HG03103 (cell line): ENCODE results near the gene HOXB7.

Experiments
- ATAC-seq: cut with Tn5 transposase; IDR thresholded peaks from one replicate; pipeline ENCODE4 v1.9.1; 2021; ENCODE audit warnings: low read depth; ENCODE audit not compliant: unreplicated experiment

Gene HOXB7

DNA sequence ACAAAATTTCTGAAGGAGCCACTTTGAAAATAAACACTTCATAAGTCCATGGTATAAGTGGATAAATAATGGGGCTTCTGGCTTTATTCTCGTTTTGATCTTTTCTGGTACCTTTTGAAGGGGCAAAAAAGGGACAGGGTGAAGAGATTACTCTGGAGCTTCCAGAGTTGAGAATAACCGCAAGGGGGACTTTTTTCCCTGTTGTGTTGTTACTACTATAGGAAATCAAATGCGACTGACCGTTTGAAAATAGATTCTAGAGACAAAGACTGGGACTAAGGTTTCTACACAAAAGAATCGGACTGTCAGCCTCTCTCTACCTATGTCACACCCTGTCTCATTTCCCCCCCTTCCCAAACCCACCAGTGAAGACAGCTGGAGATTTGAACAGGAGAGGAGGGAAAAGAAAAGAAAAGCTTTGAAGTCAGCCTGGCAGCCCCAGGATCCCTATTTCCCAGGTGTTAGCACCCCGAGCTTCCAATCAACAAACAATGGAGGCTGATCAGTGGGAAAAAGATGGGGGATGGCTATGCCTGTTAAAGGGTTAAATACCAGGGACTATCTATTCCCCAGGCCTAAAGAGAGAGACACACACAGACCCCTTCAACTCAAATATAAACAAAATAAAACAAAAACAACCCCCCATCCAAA lies 41.0 kb downstream of the HOXB7 start:
- ATAC-seq, result no peak

DNA sequence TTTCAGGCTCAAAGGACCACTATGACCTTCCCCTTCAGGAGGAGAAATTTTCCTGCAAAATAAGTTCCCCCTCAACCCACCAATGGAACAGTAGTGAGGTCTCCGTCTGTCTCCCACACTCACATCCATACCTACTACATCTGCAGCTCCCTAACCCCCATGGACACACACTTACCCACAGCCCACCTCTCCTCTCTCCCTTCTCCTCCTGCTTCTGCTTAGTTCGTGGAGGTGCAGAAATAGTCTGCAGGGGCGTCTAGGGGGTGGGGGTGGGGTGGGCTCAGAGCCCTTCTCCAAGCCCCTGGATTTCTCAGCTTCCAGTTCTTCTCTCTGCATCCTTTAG lies 41.6 kb downstream of the HOXB7 start:
- ATAC-seq, result no peak

DNA sequence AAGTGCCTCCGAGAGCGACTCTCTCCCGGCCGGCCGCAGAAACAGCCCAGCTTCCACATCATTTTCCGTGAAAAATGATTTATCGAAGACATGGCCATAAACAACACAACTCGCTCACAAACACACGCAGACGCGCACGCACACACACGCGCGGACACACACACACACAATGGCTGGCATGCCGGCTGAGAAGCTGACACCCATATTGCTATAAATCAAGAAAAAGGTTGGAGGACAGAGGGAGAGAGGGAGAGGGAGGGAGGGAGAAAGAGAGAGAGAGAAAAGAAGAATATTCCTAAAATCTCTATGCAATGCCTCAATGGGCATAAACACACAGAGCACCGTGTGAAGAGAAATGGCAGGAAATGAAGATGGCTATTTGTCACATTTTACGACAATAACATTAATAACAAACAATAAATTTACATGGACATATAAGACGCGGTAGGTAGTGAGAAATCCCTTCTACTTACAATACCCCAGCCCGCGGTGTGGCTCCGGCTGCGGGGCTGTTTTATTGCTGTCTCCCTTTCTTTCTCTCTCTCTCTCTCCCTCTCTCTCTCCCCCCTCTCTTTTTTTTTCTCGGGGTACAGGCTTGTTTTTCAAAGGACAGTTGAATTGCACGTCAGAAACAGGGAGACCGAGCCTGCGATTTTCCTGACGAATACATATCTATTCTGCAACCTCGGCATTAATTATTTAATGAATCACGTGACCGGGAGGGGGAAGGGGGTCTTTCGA lies 42.1 kb downstream of the HOXB7 start:
- ATAC-seq, result no peak

DNA sequence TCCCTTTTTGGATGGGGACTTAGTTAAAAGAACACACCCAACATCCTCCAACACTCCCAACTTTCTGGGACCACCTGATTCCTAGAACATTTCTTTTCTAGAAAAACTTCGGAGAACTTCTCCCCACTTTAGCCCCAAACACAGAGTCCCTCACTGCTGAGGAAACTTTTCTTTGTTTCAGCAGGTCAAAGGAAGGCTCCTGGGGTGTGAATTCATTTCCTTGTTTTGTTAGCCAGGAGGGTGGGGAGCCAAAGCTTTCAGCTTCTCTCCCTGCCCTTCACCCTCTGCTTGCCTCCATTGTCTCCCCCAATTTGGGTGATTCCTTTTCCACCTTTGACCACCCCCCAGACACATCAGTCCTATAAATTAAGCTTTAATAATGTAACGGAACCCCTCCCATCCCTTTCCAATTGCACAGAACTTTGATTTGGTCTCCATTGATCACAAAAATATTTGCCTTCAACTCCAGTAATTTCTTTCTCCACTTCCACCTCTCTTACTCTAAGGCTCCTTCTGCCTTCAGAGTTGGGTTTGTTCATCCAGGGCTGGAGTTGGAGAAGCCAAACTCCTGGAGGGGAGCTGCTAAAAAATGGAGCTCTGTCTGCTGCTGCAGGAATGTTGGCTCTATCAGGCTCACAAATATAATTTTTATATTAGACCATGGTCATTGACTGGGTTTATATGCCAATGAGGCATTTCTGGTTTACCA lies 43.0 kb downstream of the HOXB7 start:
- ATAC-seq, result no peak

DNA sequence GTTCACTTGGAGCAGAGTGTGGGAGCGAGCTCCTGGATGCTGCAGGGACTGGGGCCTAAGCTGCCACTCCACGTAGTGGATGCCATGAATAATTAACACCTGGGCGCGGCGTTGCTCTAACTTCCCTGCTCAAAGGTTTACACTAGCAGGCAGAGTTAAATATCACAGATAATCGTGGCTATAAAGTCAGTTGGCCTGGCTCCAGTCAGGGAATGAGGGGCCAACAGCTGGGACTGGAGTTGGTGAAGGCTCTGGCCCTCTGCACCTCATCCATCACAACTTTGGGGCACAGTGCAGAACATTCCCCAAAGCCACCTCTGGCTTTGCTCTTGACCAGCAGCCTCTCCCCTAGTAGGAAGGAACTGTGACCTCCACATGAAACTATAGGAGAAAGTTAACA lies 43.6 kb downstream of the HOXB7 start:
- no peak for ATAC-seq

DNA sequence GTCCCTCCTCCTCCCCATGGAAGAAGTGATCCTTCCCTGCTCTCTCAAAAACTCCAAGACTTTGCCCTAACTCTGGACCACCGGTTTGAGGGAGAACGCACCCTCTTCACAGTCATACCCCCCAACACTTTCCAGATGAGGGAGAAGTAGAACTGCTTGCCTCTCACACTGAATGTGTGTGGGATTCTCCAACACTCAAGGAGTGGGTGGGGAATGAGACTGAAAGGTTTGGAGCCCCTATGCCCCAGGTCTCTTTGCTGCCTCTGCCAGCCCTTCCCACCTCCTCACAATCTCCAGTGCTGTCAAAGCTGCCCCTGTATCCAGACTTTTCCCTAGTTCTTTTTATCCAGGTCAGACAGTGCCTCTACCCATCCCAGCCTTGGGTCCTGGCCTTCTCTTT lies 44.1 kb downstream of the HOXB7 start:
- ATAC-seq, result no peak

DNA sequence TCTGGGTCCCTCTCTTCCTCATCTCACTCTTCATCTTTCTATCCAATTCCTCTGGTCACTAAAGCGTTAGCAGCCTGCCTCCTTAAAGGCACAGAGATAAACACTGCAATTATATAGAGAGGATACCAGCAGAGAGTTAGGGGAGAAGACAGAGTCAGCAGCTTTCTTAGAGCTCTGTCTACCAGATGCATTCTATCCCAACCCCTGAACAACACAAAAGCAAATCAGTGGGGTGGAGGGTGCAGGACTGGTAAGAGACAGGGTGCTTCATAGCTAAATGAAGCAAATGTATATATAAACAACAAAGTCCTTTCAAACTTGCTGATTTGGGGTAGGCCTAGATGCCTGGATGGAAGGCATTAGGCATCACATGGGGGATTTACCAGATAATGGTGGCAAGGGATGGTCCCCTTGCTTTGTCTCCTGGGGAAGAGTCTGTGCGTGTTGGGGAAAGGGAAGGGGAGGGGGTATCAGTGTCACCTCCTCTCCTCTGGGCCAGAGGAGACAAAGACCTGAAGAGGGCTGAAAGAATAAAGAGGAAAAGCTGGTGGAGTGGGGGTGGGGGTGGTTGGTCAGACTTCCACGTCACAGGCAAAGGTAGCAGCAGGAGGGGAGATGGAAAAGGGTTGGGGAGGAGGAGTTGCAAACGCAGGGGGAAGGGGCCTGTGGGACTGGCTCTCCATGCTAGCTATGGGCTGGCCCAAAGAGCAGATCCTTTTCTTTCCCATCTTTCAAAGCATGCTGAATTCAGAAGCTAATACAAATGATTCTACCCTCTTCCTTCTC lies 44.7 kb downstream of the HOXB7 start:
- ATAC-seq, result no peak

DNA sequence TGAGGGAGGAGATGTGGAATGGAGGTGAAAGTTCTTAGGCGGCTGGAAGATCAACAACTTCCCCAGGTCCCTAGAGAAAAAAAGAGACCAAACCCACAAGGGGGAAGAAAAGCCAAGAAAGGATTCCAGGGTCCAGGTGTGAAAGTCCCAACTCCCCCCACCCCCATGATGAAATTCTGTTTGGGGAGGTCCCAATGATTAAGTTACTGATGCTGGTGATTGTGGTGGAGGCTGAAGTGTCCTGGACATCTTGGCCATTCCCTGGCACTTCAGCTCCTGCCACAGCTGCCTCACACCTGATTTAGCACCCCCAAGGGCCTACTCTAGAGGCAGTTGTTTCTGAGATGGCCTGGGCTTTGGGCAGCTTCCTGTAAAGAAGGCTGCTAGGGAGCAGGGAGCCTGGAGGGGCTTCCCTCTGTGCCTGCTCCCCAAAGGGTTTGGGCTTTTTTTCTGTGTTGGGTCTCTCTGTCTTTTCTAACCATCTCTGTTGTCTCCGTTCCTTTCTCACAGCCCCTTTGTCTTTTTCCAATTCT lies 45.7 kb downstream of the HOXB7 start:
- ATAC-seq, result no peak

DNA sequence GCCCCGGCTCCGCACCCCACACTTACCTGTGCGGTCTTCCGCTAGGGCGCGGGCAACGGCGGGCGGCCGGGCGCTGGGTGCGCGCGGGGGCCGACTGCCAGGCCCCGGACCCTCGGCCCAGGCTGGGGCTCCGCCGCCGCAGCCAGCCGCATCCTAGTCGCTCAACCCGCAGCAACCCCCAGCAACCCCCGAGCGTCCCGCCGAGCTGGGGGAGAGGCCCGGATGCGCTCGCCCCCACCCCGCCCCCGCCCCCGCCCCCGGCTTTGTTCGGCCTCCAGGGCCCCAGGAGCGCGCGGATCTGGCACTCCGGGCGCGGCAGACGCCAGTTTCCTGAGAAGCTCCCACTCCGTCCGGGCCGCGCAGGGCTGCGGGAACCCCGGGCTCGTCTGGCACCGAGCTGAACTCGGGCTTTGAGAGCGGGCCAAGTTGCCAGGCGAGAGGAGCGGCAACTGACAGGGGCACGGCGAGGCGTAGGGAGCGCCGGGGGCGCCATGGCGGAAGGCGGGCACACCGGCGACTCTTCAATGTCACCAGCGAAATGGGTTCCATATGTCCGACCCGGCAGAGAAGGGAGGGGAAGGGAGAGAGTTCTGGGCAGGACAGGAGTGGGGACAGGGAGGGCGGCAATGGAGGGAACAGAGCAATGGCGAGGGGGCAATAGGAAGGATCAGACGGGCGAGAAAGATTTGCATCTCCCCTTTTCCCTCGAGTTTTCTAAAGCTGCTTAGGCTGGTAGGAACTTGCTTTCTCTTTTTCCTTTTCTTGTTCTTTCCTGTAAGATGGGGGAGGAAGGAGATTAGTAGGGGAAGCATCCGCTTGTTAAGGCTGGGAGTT lies 46.4 kb downstream of the HOXB7 start:
- ATAC-seq, result no peak

DNA sequence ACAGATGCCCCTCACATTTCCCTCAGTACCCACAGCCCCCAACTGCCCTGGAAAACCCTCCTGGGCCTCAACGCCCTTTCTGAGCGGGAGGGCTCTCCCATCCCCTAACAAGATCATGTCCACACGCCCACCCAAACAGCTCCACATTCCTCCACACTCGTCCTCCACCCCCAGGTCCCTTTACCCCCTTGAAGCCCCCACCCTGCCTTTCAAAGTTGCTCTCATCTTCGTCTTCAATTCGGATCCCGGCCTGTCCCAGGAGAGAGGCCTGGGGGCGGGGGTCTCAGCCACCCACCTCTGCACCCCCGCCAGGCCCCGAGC lies 47.0 kb downstream of the HOXB7 start:
- no peak for ATAC-seq

DNA sequence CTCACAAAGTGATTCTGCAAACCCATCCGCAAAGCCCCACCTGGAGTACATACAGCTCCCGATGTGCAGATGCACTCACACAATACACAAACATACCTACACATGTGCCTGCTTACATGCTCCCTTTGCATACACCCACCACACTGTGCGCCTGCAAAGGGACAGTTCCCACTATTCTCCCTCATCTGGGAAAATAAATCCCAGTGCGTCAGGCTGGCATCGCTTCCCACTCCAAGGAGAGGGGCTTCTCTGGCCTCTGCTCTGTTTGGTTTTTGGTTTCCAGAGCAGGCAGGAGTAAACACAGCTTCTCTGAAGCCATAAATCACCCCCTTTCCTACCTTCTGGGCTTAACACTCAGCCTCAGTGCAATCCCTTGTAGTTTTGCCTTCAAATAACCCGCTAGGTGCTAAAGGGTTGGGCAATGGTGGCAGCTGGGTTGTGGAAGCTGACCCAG lies 47.4 kb downstream of the HOXB7 start:
- ATAC-seq, result no peak

DNA sequence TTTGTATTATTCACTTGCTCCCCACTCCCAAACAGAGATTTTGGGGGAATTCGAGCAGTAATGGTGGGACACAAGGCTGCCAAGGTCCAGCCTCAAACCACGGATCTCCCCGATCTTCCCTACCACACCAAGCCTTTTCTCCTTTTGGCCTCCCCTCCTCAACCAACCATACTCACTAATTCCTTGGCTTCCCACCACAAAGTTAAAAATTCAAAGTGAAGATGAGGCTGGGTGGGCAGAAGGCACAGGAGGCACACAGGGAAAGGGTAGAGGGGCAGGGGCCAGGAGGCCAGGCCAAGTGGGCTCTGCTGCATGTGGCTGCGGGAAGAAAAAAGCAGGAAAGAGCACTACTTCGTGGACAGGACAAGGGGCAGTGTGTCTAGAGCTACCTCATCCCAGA lies 47.9 kb downstream of the HOXB7 start:
- no peak for ATAC-seq

DNA sequence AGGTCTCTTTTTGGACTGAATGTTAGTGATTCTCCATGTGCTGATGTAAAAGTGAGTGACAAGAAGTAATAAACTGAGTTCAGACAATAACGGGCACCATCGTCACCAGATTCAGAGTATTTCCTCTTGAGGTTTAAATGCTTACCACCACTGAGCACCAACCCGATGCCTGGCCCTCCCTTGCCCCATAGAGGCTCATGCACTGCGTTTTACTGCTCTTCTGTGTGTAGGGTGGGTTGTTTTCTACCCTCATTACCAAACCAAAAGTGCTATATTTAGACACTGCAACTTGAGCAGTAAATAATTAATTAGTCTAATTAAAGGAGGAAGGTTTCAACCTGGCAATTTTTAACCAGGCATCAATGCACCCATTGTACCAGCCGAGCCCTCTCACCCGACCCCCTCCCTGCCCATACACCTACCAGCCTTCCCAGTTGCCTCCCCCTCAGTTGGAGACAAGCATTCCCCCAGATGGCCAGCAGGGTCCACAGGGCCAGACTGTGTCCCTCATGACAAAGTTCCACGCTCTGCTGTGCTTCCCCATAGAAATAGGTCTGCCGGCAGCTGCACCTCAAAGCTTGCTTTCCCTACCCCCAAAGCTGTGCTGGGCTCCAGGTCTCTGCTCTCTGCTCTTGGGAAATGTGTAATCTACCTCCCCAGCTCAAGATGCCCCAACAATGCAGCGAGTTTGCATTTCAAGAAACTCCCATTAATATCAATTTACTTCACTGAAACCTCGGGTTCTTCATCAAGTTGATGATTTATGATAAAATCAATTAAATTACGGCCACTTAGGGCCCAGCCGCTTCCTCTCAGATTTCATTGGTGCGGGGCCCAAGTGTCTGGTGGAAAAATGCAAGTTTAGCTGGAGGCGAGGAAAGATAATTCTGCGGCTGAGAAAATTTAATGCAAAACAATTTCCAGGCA lies 48.7 kb downstream of the HOXB7 start:
- ATAC-seq, result no peak

DNA sequence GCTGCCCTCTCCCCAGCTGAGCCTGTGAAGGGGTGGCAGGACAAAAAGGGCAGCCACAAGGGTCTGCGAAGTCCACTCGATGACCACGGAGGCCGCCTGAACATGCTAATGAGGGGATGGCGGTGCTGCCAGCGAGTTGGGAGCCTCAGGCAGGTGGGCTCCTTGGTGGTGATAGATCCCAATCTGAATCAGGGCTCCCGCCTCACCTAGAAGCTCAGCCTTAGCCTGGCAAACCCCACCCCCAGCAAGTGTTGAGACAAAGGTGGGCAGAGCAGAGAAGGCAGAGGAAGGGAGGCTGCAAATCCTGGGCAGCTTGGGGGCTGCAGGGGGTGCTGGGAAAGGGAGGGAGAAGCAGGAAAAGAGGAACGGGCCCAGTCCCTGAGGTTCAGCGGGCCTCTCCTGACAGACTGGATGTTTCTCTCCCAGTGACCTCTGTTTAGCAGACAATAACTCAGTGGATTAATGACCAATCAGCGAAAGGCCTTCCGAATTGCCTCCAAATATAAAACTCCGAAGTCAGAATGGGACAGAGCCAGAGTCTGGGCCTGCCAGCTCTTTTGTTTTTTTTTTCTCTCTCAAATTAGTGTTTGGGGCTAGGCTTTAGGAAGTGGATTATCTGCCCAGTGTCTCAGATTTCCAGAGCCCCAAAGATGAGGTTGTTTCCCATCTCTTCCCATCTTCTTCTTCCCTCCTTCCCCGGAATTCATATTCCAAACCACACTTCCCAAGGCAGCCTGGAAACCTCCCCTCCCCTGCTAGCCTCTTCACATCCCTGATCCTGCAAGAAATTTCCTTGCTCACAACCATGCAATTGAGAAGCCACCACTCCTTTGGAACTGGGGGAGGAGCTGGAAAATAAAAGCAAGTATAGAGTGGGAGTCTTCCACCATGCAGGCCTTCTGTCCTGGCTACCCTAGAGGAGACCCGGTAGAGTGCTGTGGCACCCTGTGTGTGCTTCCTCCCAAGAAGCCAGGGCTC lies 50.7 kb downstream of the HOXB7 start:
- no peak for ATAC-seq

DNA sequence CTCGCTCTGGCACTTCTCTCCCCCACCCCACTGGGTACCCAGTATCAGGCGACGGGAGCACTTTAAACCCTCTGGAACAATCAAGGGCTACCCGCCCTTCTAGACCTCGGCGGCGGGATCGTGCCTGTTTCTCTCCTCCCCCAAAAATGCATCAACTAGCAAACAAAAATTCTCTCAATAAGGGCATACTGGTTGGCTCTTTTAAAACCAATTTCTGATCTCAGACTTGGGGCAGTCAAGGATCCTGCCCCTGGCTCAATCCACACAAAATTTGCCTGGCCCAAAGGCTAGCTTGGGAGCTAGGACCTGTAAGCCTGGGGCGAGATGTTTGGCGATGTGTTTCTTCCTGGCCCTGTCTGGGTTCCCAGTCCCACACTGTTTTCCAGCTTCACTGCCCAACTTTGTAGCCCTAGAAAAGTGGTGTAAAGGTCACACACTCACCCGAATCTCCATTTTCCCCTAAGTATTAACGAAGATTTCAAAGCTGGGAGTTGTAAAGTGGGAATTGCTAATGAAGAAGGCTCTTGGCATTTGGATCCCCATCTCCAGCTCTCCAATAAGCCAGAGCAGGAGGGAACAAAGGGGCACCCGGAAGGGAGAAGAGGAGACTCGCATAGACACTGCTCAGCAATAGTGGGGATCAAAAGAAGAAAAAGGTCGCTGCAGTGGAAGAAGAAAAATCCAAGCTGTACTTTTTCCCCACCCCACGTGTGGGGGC lies 51.5 kb downstream of the HOXB7 start:
- no peak for ATAC-seq

DNA sequence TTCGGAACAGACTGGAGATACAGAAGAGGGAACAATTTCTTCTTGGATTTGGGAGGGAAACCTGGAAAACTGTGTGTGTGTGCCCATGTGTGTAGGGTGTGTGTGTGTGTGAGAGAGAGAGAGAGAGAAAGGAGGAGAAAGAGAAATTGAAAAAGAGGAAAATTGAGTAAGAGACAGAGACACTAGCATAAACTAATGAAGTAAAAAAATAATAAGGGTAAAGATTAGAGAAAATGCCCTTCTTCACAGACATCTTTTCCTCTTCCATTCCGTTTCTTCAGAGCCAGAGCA lies 52.0 kb downstream of the HOXB7 start:
- ATAC-seq, result no peak

DNA sequence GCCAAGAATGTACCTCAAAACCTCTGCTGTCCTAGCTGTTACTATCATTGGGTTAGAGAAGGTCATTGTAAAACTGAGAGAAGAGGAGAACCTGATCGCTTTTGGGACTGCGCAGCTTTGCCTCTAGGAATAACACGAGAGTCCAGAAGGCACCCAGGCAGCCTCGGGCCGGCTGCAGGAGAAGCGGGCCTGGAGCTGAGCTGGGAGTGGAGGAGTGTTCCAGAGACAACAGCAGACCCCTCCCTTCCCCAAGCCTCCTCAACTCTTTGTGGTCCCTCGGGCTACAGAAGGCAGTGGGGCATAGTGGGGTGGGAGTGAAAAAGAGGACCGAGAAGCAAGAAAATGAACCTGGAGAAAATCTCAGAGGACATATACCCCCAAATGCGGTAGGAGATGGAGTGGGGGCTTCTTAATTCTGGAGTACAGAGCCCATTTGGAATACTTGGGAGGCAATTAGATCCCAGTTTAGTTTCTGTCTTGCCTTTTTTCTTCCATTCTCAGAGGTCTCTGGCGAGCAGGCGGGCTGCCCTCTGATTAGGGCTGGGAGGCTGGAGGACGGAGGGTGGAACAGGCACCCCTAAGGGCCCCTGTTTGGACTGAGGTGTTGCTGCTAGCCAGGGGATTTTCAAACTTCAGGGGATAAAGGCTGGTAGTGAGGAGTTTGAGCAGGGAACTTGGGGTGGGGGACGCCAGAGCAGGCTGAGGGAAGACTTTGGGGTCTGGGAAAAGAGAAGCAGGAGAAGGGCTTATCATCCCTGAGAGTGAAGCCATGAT lies 52.6 kb downstream of the HOXB7 start:
- ATAC-seq, result no peak
